Measurements from ENCODE around the gene SDK1. TPM values are rescaled to one million over a fixed set of nuclear protein-coding genes. Genes with fewer than 3 reads are reported as not detected.

The SDK1 gene
- total and polyA plus RNA-seq, 2 of the 8 experiments (the other 6 are each of a cell fraction or from before 2014, with no cell fraction given), result 3.3 to 7.2 TPM

- no peaks in the 10 kb centered on the region for H3K23me2 ChIP-seq (ENCODE audit: low read depth, low read length)
- CTCF ChIA-PET (ENCODE audit: partially characterized antibody), result interaction anchor here (1.3 kb wide), 1 partner anchor 12 kb away, joined by 3 read pairs; no protein-coding TSS in a partner anchor
- no peak overlapping the region for H3K23ac ChIP-seq (ENCODE audit: insufficient read length)
- H2BK20ac ChIP-seq (ENCODE audit: low read length), result no peak overlapping the region
- H3K79me2 ChIP-seq (ENCODE audit: control insufficient read depth in 1 of 2, insufficient read depth in 2 of 2, low read length in 2 of 2), result no peaks in the 10 kb centered on the region
- no peak overlapping the region for H3K56ac ChIP-seq (replicated peaks; ENCODE audit: insufficient read length, low read depth, low read length)
- no peak overlapping the region for H3K4me3 ChIP-seq (ENCODE audit: extremely low read depth in 1 of 4, insufficient read depth in 2 of 4, low read depth in 3 of 4, low read length in 4 of 4)
- H2BK15ac ChIP-seq (ENCODE audit: low read length), result no peak overlapping the region
- H2BK5ac ChIP-seq (ENCODE audit: low read depth, low read length), result no peak overlapping the region
- H3K9me3 ChIP-seq (ENCODE audit: insufficient read depth in 2 of 2, low read depth in 1 of 2, low read length in 1 of 2), result peaks cover 21 to 24% of the 10 kb centered on the region in 2 experiments
- peaks cover 0 to 3% (median 0%) of the 10 kb centered on the region in 4 experiments; a peak in 1 of 8 replicates for H3K36me3 ChIP-seq (ENCODE audit: control insufficient read depth in 2 of 4, insufficient read depth in 4 of 4, low read length in 3 of 4)
- H2BK12ac ChIP-seq (ENCODE audit: low read depth, low read length), result no peak overlapping the region
- no peaks in the 10 kb centered on the region for H3K79me1 ChIP-seq (ENCODE audit: low read depth, low read length)
- H4K20me1 ChIP-seq (replicated peaks in 1 of 2; ENCODE audit: control insufficient read depth in 1 of 2, insufficient read depth in 2 of 2, low read length in 2 of 2), result no peaks in the 10 kb centered on the region
- no peak overlapping the region for H2AFZ ChIP-seq (ENCODE audit: low read length)
- no peak overlapping the region for H3K14ac ChIP-seq (ENCODE audit: insufficient read length)
- H2AK5ac ChIP-seq (ENCODE audit: low read depth, low read length), result no peak overlapping the region
- H3K9ac ChIP-seq (replicated peaks in 1 of 4; ENCODE audit: extremely low read depth in 1 of 4, low read depth in 3 of 4, low read length in 3 of 4), result no peak overlapping the region
- WGBS, 2 experiments (ENCODE audit: extremely low coverage in 1 of 2, insufficient coverage in 1 of 2, insufficient read length in 1 of 2, insufficient replicate concordance in 2 of 2, low coverage in 1 of 2, low lambda C conversion rate in 2 of 2, missing lambda C conversion rate in 1 of 2), result 88% methylated on average over 1 of the region's 1 CpG; no CpG with 5 or more reads in 1 of the 2 experiments
- peaks cover 0 to under 1% (median 0%) of the 10 kb centered on the region in 4 experiments; a peak in 1 of 7 replicates for H3K4me1 ChIP-seq (replicated peaks in 1 of 4; ENCODE audit: control insufficient read depth in 3 of 4, insufficient read depth in 4 of 4, low read length in 3 of 4)
- no peak for FAIRE-seq
- no peak overlapping the region for H3K4me2 ChIP-seq (ENCODE audit: insufficient read depth in 1 of 2, low read depth in 2 of 2, low read length in 2 of 2)
- H3K27ac ChIP-seq (ENCODE audit: low read depth, low read length), result no peak overlapping the region
- H3K4ac ChIP-seq (replicated peaks; ENCODE audit: insufficient read length, low read depth, low read length), result no peak overlapping the region
- POLR2A ChIA-PET (ENCODE audit: partially characterized antibody), result no interaction called here
- no peak overlapping the region for H3K18ac ChIP-seq (ENCODE audit: extremely low read depth, low read length)
- no peak overlapping the region for H4K5ac ChIP-seq (ENCODE audit: insufficient read length, low read depth, low read length)
- no peak for DNase-seq (ENCODE audit: low read depth in 1 of 2, low spot score in 2 of 2)
- no peak overlapping the region for H4K8ac ChIP-seq (ENCODE audit: extremely low read depth, insufficient read depth, low read length)
- H4K91ac ChIP-seq (replicated peaks; ENCODE audit: insufficient read length, low read length), result no peak overlapping the region
- H3K27me3 ChIP-seq (replicated peaks in 1 of 4; ENCODE audit: control insufficient read depth in 3 of 4, extremely low read depth in 1 of 4, insufficient read depth in 3 of 4, low read length in 3 of 4), result no peaks in the 10 kb centered on the region
- H2BK120ac ChIP-seq (replicated peaks; ENCODE audit: low read depth, low read length), result no peak overlapping the region
- no peak for TF ChIP-seq TBP (IDR thresholded peaks at IDR 0.05; ENCODE audit: low read depth, low read length)
- TF ChIP-seq TEAD4 (IDR thresholded peaks at IDR 0.05; ENCODE audit: low read depth, low read length), result no peak
- no peak for TF ChIP-seq EZH2 (IDR thresholded peaks at IDR 0.05; ENCODE audit: low read depth, low read length, severe bottlenecking)
- TF ChIP-seq KDM4A (IDR thresholded peaks at IDR 0.05; ENCODE audit: low read depth, low read length, severe bottlenecking), result no peak
- TF ChIP-seq CTCF (IDR thresholded peaks at IDR 0.05; ENCODE audit: control extremely low read depth in 1 of 3, insufficient read depth in 1 of 3, low read depth in 1 of 3, low read length in 3 of 3), result no peak
- no peak for TF ChIP-seq SIRT6 (IDR thresholded peaks at IDR 0.05; ENCODE audit: low read length)
- TF ChIP-seq KDM1A (IDR thresholded peaks at IDR 0.05; ENCODE audit: borderline replicate concordance, low read length), result no peak
- no peak for TF ChIP-seq POLR2A (IDR thresholded peaks at IDR 0.05; ENCODE audit: control extremely low read depth in 1 of 2, low read depth in 2 of 2, low read length in 2 of 2)
- no peak for TF ChIP-seq NRF1 (IDR thresholded peaks at IDR 0.05; ENCODE audit: low read depth, low read length)
- TF ChIP-seq CTBP2 (IDR thresholded peaks at IDR 0.05; ENCODE audit: borderline replicate concordance, insufficient read depth, insufficient read length, low read length), result no peak
- no peak for TF ChIP-seq RAD21 (IDR thresholded peaks at IDR 0.05 in 1 of 2, conservative IDR thresholded peaks at IDR 0.05 in 1 of 2; ENCODE audit: low read depth in 2 of 2, low read length in 2 of 2)
These were observed 278.7 kb downstream of the SDK1 start for GRCh38 chr7:3579638-3580219.
